Endothelial cell of umbilical vein (primary cell): Measurements from ENCODE around the gene YARS2. TPM values are rescaled to one million over a fixed set of nuclear protein-coding genes. Genes with fewer than 3 reads are reported as not detected.

Source experiments
- BruUV-seq: library from RNA; stranded (reverse); fragments of 400-500 nt; replicated peaks from 2 replicates; lab custom pipeline; 2021; lab: Mats Ljungman, UMichigan
- CTCF ChIA-PET: fragments of 300-600, 350-600 bp; sonication (Branson Sonifier 250); formaldehyde crosslinking; loops from one replicate; lab custom pipeline; 2021; ENCODE audit warnings: antibody characterized with exemption, inconsistent platforms; lab: Charles Lee
- POLR2A ChIA-PET: fragments of 300-600, 350-600 bp; sonication (Branson Sonifier 250); formaldehyde crosslinking; loops from one replicate; lab custom pipeline; 2021; ENCODE audit warnings: antibody characterized with exemption, inconsistent platforms; lab: Charles Lee
- DNase-seq: peaks from one replicate; pipeline ENCODE4 v3.0.0-alpha.2; 2011; ENCODE audit warnings: low read depth, low spot score
- FAIRE-seq: peaks from 2 replicates; lab custom pipeline; 2011; peaks lifted over from hg19 to GRCh38; lab: Jason Lieb, UNC
- H2AFZ ChIP-seq: 2 replicates; pipeline ENCODE4 v1.6.0; 2012; ENCODE audit warnings: low read depth, low read length, control low read depth, inconsistent platforms
- H3K27ac ChIP-seq: 2 replicates; pipeline ENCODE4 v1.5.1; 2011; ENCODE audit warnings: low read depth, mild to moderate bottlenecking, control low read depth, low read length, moderate library complexity; ENCODE audit not compliant: insufficient read depth
- H3K27me3 ChIP-seq, 2 experiments: 2 replicates each; pipeline versions ENCODE4 v1.6.0 to v1.6.1; 2011; ENCODE audit warnings: low read length in 2 of 2, mixed read lengths in 1 of 2; ENCODE audit not compliant: control insufficient read depth in 2 of 2, insufficient read depth in 2 of 2
- H3K36me3 ChIP-seq, 2 experiments: 2 replicates in 1 of 2; 3 replicates in 1 of 2; pipeline ENCODE4 v1.5.1; 2011; ENCODE audit warnings: low read length in 2 of 2, mild to moderate bottlenecking in 1 of 2, moderate library complexity in 1 of 2; ENCODE audit not compliant: control insufficient read depth in 2 of 2, insufficient read depth in 2 of 2; ENCODE audit errors: extremely low read depth in 1 of 2
- H3K4me1 ChIP-seq: 3 replicates; pipeline ENCODE4 v1.5.1; 2011; ENCODE audit warnings: mild to moderate bottlenecking, low read length; ENCODE audit not compliant: control insufficient read depth, insufficient read depth; ENCODE audit errors: extremely low read depth
- H3K4me2 ChIP-seq: 2 replicates; pipeline ENCODE4 v1.6.1; 2011; ENCODE audit warnings: low read length, control low read depth, mixed read lengths; ENCODE audit not compliant: insufficient read depth
- H3K4me3 ChIP-seq, 3 experiments: fragments of 200-600 bp in 1 of 3; sonication (generic), shearing (Covaris generic) in 1 of 3; replicated peaks in 1 of 3; 2 replicates each; pipeline ENCODE4 v1.5.1; 2011 to 2016; ENCODE audit warnings: control low read depth in 3 of 3, low read length in 3 of 3, mild to moderate bottlenecking in 2 of 3, inconsistent platforms in 1 of 3, low read depth in 1 of 3, moderate library complexity in 1 of 3; ENCODE audit not compliant: insufficient read depth in 1 of 3
- H3K79me2 ChIP-seq: 2 replicates; pipeline ENCODE4 v1.6.0; 2012; ENCODE audit warnings: low read length, inconsistent platforms; ENCODE audit not compliant: control insufficient read depth, insufficient read depth
- H3K9ac ChIP-seq: replicated peaks from 2 replicates; pipeline ENCODE3; 2011; ENCODE audit warnings: low read length, control low read depth; ENCODE audit not compliant: insufficient read depth; ENCODE audit errors: extremely low read depth
- H3K9me1 ChIP-seq: replicated peaks from 3 replicates; pipeline ENCODE4 v1.6.0; 2011; ENCODE audit warnings: mild to moderate bottlenecking, low read length; ENCODE audit not compliant: control insufficient read depth, insufficient read depth; ENCODE audit errors: extremely low read depth
- H3K9me3 ChIP-seq: replicated peaks from 2 replicates; pipeline ENCODE4 v1.5.1; 2012; ENCODE audit warnings: low read length, inconsistent platforms; ENCODE audit not compliant: control insufficient read depth, insufficient read depth
- H4K20me1 ChIP-seq: replicated peaks from 2 replicates; pipeline ENCODE3; 2011; ENCODE audit warnings: mild to moderate bottlenecking, low read length; ENCODE audit not compliant: control insufficient read depth, insufficient read depth; ENCODE audit errors: extremely low read depth
- EZH2 ChIP-seq: IDR thresholded peaks from 2 replicates; pipeline ENCODE4 v1.6.1; 2012; ENCODE audit warnings: borderline replicate concordance, low read depth, mild to moderate bottlenecking, moderate library complexity, low read length, inconsistent platforms; ENCODE audit not compliant: severe bottlenecking
- FOS ChIP-seq: IDR thresholded peaks from 2 replicates; pipeline ENCODE4 v1.6.1; 2011; ENCODE audit warnings: mild to moderate bottlenecking, low read length, moderate library complexity, borderline replicate concordance; ENCODE audit not compliant: insufficient read depth
- JUN ChIP-seq: IDR thresholded peaks from 2 replicates; pipeline ENCODE4 v1.6.1; 2011; ENCODE audit warnings: borderline replicate concordance, low read depth; ENCODE audit not compliant: insufficient read length, insufficient read depth
- POLR2A ChIP-seq: IDR thresholded peaks from 2 replicates; pipeline ENCODE4 v1.6.1; 2012; ENCODE audit warnings: low read depth, mild to moderate bottlenecking, control low read depth, low read length
- dilution Hi-C: fragments of 300-500 bp; cut with MboI; formaldehyde crosslinking; loops from one replicate; pipeline ENCODE4 v1.15.0; 2019; ENCODE audit warnings: low sequenced_read_pairs; ENCODE audit not compliant: extremely low pct_ligation_motif_present
- intact Hi-C: fragments of 100-400 bp; cut with micrococcal nuclease; formaldehyde crosslinking; loops from one replicate; pipeline ENCODE4 v1.10.0; 2022
- polyA plus RNA-seq, 4 experiments: library from polyadenylated mRNA; depleted of rRNA in 3 of 4; stranded (reverse) in 3 of 4; unstranded in 1 of 4; fragments of >200 nt; gene quantifications; 2 replicates each; pipeline versions ENCODE4 v1.2.1 to v1.2.3, GENCODE V29; 2011 to 2012; ENCODE audit warnings: missing spikeins in 1 of 4
- total RNA-seq: library from RNA; stranded (reverse); gene quantifications from 2 replicates; pipeline ENCODE4 v1.2.3, GENCODE V29; 2021
- TF ChIP-seq, protein P1 (sequence below), 2 donors: IDR thresholded peaks; 1 replicate in 1 of 2; 2 replicates in 1 of 2; pipeline ENCODE4 v1.5.1; 2011; ENCODE audit warnings: low read length in 2 of 2, mild to moderate bottlenecking in 2 of 2, moderate library complexity in 2 of 2, control low read depth in 1 of 2, inconsistent platforms in 1 of 2, low read depth in 1 of 2; ENCODE audit not compliant: insufficient read depth in 1 of 2; ENCODE audit errors: extremely low read depth in 1 of 2

Gene YARS2
- total and polyA plus RNA-seq, 2 donors (not counting 3 experiments of a cell fraction or from before 2014, with no cell fraction given): 24.6 to 26.8 TPM

DNA sequence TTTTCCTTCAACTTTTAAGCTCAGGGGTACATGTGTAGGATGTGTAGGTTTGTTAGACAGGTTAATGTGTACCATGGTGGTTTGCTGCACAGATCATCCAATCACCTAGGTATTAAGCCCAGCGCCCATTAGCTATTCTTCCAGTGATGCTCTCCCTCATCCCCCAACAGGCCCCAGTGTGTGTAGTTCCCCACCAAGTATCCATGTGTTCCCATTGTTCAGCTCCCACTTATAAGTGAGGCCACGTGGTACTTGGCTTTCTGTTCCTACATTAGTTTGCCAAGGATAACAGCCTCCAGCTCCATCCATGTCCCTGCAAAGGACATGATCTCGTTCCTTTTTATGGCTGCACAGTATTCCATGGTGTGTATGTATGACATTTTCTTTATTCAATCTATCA lies 48.6 kb upstream of the YARS2 start:
- Histone ChIP-seq H3K79me2 (no peaks in the 10 kb centered on the region), H3K4me1 (no peaks in the 10 kb centered on the region), H3K9me1 (no peaks in the 10 kb centered on the region), H3K9me3 (no peaks in the 10 kb centered on the region), H3K4me3 (no peak overlapping the region), H3K27ac (no peak overlapping the region), H2AFZ (no peak overlapping the region), H4K20me1 (no peaks in the 10 kb centered on the region), H3K9ac (no peak overlapping the region), H3K36me3 (no peaks in the 10 kb centered on the region), H3K27me3 (no peaks in the 10 kb centered on the region), H3K4me2 (no peak overlapping the region)
- CTCF ChIA-PET: no interaction called here
- TF ChIP-seq POLR2A (no peak), FOS (no peak), EZH2 (no peak)
- TF ChIP-seq, protein P1, sequence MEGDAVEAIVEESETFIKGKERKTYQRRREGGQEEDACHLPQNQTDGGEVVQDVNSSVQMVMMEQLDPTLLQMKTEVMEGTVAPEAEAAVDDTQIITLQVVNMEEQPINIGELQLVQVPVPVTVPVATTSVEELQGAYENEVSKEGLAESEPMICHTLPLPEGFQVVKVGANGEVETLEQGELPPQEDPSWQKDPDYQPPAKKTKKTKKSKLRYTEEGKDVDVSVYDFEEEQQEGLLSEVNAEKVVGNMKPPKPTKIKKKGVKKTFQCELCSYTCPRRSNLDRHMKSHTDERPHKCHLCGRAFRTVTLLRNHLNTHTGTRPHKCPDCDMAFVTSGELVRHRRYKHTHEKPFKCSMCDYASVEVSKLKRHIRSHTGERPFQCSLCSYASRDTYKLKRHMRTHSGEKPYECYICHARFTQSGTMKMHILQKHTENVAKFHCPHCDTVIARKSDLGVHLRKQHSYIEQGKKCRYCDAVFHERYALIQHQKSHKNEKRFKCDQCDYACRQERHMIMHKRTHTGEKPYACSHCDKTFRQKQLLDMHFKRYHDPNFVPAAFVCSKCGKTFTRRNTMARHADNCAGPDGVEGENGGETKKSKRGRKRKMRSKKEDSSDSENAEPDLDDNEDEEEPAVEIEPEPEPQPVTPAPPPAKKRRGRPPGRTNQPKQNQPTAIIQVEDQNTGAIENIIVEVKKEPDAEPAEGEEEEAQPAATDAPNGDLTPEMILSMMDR (IDR thresholded peaks at IDR 0.05; ENCODE audit: extremely low read depth in 1 of 2, insufficient read depth in 1 of 2, low read depth in 1 of 2, low read length in 2 of 2): no peak
- BruUV-seq: no TSS peak
- no peak for FAIRE-seq
- DNase-seq: no peak
- intact Hi-C loops: no loop called here
- POLR2A ChIA-PET: no interaction called here
- dilution Hi-C loops: no loop called here

DNA sequence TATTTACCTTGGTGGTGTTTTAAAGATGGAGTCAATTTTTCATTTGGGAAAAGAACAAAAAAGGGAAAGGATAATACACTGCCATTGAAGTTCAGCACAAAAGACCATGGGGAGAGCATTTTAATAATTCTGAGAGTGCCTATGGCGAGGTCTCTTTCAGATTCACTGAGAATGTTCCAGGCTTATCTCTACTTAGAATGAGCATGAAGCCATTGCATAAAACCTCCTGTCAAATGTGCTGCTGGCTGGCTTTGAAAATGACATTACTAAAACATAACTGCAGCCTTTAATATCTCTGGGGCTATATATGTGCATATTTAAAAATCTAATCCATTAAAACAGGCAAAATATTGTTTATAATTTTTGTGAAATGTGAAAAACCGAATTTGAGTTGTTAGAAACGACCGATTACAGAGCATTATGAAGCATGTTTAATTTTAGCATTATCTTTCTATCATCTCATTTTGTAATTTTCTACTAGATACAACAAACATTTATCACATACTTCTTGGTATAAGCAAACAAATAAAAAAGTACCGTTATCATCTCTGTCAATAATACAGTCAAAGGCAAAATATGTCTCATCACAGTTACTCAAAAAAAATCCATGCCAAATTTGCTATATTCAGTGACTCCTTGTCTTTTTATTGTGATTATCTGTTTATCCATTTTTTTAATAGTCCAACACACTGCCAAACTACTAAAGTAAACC lies 45.7 kb upstream of the YARS2 start:
- Histone ChIP-seq H3K4me2 (no peak overlapping the region), H3K9me1 (no peaks in the 10 kb centered on the region), H3K4me1 (no peaks in the 10 kb centered on the region), H3K79me2 (no peaks in the 10 kb centered on the region), H3K9ac (no peak overlapping the region), H2AFZ (no peak overlapping the region), H3K4me3 (no peak overlapping the region), H3K27me3 (no peaks in the 10 kb centered on the region), H3K36me3 (no peaks in the 10 kb centered on the region), H4K20me1 (no peaks in the 10 kb centered on the region), H3K27ac (no peak overlapping the region), H3K9me3 (no peaks in the 10 kb centered on the region)
- FAIRE-seq: no peak
- POLR2A ChIA-PET: no interaction called here
- CTCF ChIA-PET: no interaction called here
- BruUV-seq: no TSS peak
- intact Hi-C loops: no loop called here
- dilution Hi-C loops: no loop called here
- TF ChIP-seq JUN: no peak
- TF ChIP-seq, protein P1 (IDR thresholded peaks at IDR 0.05; ENCODE audit: extremely low read depth in 1 of 2, insufficient read depth in 1 of 2, low read depth in 1 of 2, low read length in 2 of 2): no peak
- DNase-seq: no peak
